A172 (cell line): ENCODE data around the gene TSPAN9. TPM values are rescaled to one million over a fixed set of nuclear protein-coding genes. Genes with fewer than 3 reads are reported as not detected.
A peak's percentile ranks its signal among the peaks of the same experiment; 100 is the strongest.
"Not testable (repeated sequence)": the region's sequence is repeated elsewhere in the genome, so short reads cannot be mapped to it uniquely, and the experiment has no call there.

Source experiments
- DNase-seq: peaks from one replicate; pipeline ENCODE4 v3.0.0-alpha.2; 2015; ENCODE audit warnings: low spot score
- total RNA-seq: library from RNA; depleted of rRNA; stranded (reverse); fragments of >200 nt; shearing (Covaris generic); gene quantifications from 2 replicates; pipeline ENCODE4 v1.2.3, GENCODE V29; 2014

The TSPAN9 gene
- total RNA-seq, 1 experiment from 2014 or later, result 7.0 TPM

DNA sequence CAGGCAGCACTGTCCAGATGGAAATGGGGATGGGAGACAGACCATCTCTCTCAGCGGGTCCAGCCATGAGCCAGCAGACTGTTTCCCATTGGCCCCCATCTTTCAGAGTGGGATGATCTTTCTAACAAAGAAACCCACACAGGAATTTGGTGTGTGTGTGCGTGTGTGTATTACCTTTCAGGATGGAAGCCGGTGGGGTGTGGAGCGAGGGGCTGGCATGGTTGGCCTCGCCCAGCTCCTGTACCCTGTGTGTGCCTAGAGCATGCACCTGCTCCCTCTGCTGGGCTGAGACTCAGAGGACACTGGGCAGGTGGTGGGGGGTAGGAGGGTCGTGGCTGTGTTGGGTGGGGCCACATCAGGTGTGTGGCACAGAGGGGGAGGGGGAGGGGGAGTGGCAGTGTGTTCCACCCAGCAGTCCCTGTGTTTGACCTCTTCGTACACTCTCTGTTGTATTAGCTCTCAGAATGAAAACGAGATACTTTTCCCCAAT is 33.0 kb upstream of the TSPAN9 start:
- no peak for DNase-seq

DNA sequence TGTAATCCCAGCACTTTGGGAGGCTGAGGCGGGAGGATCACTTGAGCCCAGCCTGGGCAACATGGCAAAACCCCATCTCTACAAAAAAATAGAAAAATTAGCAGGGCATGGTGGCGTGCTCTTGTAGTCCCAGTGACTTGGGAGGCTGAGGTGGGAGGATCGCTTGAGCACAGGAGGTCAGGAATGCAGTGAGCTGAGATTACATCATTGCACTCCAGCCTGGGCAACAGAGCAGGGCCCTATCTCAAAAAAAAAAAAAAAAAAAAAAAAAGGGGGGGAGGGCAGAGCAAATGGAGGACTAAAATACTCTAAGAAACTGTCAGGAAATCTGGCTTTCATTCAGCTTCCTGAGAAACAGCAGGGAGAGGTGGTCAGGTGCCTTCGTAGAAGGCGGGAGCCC is 31.7 kb upstream of the TSPAN9 start:
- no peak for DNase-seq

DNA sequence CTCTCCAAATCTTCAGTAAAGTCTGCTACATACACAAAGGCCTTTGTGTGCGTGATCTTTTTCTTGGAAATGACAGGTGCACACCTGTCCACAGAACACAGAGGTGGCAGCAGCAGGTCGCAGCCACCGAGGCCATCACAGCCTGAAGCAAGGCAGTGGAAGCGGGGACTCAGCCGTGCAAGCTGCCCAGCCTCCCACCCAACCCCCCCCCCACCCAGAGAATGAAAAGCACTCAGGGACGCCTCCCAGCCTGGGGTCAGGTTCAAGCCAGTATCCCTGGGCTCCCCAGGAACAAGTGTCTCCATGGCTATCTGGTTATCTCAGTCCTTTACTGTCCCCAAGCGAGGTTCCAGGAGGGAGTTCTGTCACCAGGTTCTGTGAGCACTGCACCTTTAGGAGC is 31.2 kb upstream of the TSPAN9 start:
- no peak for DNase-seq

DNA sequence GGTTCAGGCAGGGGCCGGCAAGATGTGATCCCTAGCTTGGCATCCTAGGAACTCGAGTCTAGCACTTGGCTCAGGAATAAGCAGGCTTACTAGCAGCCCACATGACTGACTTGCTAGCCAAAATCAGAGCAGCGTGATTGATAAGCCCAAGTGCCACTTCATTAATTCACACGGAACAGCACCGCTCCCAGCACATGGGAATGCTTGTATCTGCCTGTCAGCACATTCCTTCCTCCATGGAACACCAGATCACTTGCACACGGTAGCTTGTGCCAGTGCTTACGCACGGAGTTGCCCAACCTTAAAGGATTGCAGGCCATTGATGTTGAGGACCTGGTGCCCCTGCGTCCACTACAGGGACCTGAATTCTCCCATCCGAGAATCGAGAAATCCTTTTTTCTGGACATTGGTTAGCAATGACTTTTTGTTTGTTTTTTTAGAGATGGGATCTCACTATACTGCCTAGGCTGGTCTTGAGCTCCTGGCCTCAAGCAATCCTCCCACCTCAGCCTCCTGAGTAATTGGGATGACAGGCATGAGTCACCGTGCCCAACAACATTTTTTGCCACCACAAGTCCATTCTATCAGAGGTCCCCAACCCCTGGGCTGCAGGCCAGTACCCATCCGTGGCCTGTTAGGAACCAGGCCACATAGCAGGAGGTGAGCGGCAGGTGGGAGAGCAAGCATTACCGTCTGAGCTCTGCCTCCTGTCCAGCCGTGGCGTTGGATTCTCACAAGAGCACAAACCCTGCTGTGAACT is 30.6 kb upstream of the TSPAN9 start:
- DNase-seq, result peak; percentile 26

DNA sequence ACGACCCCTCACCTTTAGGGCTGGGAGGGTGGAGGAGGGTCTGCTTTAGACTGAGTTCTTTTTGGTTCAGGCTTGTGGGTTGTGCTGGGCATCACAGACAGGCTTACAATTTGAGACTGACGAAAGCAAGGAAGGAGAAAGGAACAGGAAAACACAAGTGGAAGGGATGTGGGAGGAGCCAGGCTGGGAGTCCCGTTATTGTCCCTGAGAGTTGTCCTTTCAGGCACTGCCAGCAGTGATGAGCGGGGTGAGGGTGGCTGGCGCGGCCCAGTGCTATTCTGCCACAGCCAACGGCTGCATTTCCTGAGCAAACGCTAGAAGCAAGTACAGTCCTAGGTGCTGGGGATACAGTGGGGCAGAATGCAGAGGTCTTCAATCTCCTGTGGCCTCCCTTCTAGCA is 29.2 kb upstream of the TSPAN9 start:
- DNase-seq, result no peak

DNA sequence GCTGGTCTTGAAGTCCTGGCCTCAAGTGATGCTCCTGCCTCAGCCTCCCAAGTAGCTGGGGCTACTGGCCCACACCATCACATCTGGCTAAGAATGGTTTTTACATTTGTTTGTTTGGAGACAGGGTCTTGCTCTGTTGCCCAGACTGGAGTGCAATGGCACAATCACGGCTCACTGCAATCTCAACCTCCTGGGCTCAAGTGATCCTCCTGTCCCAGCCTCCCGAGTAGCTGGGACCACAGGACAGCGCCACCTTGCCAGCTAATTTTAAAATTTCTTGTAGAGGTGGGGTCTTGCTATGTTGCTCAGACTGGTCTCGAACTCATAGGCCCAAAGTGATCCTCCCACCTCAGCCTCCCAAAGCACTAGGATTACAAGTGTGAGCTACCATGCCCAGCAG is 28.6 kb upstream of the TSPAN9 start:
- DNase-seq, result no peak

DNA sequence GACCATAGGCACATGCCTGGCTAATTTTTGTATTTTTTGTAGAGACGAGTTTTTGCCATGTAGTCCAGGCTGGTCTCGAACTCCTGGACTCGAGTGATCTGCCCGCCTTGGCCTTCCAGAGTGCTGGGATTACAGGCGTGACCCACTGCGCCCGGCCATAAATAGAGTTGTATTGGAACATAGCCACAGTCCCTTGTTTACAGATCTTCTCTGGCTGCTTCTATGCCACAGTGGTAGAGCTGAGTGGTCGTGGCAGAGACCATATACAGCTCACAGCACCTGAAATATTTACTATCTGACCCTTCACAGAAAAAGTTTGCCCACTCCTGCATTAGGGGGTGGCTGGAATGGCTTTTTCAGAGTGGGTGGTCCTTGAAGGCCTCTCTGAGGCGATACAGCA is 28.0 kb upstream of the TSPAN9 start:
- no peak for DNase-seq

DNA sequence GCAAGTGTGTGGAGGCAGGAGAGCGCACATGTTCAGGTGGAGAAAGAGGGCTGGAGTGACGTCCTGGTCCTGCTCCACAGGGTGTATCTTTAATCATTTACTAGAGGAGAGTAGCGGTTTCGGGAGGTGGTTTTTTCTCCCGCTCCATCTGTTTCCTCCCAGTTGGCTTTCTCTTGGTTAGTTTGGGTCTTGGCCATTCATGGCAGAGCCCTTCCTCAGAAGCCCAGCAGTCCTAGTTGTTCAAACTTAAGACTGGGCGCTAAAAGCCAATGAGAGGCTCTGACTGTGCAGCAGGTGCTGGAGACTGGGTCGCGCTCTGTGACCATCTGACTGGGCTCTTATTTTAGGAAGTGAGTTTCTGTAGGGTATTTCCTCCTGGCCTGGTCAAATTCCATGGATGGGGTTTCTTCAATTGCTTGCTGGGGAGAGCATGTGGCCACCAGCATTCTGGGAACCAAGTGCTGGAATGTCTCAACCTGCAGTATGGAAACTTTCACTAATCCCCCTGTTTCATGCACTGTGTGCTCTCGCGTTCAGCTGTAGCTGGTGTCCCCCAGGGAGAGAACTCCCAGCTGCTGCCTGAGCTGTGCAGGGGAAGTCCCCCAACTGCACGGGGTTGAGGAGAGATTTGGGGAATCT is 27.4 kb upstream of the TSPAN9 start:
- no peak for DNase-seq

DNA sequence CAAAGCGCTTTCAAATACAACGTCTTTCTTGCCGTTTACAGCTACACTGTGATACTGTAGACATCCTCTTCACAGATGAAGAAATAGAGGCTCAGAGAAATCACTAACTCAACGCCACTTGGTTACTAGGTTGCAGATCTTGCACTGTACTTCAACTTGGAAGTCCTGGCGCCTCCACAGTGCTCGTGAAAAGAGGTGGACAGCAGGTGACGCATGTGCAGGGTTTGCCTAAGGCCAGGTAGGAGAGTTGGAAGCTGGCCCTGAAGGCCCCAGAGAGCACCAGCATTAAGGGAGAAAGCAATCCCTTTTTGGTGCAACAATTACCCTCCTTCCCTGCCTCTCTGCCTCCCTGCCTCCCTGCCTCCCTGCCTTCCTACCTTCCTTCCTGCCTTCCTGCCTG is 22.8 kb upstream of the TSPAN9 start:
- no peak for DNase-seq

DNA sequence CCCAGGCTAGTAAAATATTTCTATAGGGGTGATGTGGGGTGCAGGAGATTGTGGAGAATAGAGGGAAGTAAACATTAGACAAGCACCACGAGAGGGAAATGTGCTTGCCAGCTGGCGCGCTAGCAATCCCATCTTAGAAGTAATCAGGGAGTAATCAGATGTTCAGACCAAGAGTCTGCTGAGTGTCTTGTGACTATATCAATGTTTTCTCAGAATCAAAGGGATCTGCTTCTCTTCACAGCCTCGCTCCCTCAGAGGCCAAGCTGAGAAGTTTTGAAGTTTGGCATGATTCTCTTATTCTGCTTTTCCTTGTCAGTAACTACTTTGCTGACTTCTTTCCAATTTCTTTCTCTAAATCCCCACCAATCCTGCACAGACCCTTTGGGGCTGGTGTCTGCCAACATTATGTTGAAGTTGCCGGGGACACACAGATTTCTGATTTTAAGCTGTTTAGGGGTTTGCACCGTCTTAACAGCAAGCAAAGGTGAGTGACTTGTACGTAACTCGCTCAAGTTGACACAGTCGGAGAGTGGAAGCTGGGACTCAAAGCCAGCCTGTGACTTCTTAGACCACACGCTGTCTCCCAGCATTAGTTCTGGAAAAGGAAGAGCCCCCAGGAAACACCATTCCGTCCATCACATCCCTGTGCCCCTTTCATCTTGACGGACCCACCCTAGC is 22.0 kb upstream of the TSPAN9 start:
- DNase-seq, result no peak

DNA sequence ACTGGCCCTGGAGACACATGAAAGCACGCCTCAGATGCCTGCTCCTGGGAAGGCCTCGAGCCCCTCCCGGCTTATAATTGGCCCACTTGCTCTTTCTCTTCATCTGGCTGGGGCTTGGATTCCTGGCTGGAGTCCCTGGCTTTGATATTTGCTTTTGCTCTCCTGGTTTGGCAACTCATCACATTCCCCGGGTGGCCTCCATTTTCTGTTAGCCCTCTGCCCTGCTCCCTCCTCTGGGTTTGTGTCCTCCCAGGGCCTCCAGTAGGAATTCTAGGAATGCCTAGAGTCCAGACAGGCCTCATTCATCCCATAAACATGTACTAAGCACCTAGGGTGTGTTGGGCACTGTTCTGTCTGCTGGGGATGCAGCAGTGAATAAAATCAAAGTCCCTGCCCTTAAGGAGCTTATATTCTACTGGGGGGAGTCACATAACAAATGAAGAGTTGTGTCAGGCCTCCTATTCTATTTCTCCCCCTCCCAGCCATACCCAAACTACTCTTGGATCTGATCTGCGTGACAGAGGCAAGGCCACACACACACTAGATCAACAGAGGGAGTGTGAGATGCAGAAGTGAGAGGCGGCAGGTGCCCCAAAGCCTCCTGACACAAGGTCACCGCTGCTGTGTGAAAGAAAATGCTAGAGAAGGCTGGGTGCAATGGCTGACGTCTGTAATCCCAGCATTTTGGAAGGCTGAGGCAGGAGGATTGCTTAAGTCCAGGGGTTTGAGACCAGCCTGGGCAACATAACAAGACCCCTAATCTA is 21.3 kb upstream of the TSPAN9 start:
- DNase-seq, result no peak

DNA sequence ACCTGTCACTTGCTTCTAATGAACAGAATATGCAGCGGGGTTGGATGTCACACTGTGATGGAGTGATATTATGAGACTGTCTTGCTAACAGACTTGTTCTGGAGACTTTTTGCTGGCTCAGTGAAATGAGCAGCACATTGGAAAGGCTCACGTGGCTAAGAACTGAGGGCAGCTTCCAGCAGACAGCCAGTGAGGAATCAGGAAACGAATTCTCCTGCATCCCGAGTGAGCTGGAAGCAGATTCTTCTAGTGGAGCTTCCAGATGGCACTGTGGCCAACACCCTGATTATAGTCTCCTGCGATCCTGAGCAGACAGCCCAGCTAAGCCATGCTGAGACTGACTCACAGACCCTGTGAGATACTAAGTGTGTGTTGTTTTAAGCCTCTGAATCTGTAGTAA is 16.1 kb upstream of the TSPAN9 start:
- DNase-seq, result peak; percentile 25

DNA sequence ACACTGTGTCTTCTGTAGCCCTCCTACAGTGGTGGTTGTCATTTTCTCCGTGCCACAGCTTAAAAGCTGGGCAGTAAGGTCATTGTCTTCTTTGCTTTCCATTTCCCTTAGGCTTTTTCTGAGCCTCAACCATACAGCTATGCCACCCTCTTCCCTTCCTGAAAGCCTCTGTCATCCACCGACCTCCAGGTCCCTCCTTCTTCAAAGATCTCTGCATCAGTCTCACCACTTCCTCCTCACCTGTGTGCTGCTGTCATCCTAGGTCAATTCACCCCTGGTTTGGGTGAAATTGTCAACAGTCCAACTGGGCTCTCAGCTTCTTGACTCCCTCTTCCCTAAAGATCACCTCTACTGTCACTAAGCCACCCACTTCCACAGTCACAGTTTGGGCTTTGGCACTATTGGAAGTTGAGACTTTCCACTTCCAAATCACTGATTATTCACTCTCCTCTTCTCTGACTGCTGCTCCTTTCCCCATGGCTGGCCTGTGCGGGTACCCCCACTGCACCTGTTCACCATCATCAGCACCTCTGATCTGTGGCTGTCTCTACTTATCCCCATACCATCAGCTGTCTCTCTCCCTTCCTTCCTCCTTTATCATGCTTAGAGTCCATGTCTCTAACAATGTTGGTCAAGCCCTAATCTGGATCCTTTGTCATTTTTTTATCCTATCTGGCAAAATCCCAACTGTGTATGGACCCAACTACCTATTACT is 15.5 kb upstream of the TSPAN9 start:
- no peak for DNase-seq

DNA sequence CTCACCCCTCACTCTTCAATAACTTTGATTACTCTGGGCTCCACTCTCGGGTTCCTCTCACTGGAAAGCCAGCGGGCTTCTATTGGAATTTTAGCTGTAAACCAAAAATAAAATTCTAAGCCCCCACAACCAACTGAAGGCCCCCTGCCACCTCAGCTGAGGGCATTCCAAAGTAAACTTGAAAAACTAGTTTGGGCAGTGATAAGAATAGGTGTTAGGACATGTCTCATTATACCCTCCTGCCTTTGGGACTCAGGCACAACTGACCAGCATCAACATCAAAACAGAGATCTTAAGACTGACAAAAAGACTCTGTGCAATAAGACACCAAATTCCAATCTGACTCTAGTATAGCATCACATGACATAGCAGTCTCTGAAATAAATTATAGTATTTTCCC is 11.9 kb upstream of the TSPAN9 start:
- no peak for DNase-seq

DNA sequence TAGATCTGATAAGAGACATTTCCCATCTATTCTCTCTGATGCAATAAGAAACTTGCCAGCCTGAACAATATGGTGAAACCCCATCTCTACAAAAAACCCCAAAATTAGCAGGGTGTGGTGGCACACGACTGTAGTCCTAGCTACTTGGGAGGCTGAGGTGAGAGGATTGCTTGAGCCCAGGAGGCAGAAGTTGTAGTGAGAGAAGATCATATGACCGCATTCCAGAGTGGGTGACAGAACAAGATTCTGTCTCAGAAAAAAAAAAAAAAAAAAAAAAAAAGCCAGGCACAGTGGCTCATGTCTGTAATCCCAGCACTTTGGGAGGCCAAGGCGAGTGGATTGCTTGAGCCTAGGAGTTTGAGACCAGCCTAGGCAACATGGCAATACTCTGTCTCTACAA is 11.3 kb upstream of the TSPAN9 start:
- DNase-seq, result not testable (repeated sequence)

DNA sequence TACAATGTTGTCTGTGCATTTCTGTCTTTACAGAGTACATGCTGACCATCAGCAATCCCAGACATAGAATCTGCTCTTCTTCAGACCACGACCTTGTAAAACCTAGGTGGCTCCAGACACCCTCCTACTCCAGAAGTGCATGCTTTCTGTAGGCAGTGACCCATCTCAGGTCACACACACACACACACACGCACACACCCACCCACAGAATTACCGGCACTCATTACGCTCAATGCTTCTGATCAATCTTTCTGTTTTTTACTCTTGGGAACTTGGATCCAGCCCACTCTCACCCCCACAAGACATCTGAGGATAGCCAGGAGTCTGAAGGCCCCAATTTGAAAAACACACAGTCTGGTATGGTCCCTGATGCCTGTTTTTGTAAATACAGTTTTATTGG is 7.5 kb upstream of the TSPAN9 start:
- no peak for DNase-seq

DNA sequence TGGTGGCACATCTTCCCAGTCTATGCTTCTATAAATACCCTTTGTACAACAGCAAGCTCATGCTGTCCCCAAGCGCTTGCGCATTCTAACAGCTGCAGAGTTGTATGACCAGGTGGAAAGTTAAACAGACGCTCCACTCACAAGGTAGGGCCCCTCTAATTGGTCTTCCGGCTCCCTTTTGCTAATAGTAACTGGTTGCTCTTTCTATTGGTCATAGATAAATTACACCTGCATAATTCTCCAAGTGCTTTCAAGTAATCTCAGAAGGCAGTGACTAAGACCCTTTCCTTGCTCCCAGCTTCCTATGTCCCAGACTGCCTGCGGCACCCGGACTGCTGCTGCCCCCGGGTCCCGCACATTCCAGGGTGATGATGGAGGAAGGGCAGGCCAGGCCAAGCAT is 6.1 kb upstream of the TSPAN9 start:
- no peak for DNase-seq

DNA sequence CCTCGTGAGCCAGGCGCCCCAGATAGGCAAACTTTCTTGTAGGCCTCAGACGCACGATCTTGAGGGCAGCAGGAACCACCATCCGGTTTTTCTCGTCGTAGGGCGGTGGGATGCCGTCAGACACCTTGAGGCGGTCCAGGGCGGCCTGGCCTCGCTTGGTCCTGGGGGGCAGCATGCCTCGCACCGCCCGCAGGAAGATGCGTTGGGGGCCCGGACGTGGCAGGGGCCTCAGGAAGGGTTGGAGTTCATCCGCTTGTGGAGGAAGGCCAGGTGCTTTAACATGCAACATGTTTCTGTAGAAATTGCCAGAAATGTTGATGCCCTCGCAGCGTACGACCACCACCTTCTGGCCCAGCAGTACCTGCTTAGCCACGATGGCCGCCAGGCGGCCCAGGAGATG is 5.5 kb upstream of the TSPAN9 start:
- DNase-seq, result no peak

DNA sequence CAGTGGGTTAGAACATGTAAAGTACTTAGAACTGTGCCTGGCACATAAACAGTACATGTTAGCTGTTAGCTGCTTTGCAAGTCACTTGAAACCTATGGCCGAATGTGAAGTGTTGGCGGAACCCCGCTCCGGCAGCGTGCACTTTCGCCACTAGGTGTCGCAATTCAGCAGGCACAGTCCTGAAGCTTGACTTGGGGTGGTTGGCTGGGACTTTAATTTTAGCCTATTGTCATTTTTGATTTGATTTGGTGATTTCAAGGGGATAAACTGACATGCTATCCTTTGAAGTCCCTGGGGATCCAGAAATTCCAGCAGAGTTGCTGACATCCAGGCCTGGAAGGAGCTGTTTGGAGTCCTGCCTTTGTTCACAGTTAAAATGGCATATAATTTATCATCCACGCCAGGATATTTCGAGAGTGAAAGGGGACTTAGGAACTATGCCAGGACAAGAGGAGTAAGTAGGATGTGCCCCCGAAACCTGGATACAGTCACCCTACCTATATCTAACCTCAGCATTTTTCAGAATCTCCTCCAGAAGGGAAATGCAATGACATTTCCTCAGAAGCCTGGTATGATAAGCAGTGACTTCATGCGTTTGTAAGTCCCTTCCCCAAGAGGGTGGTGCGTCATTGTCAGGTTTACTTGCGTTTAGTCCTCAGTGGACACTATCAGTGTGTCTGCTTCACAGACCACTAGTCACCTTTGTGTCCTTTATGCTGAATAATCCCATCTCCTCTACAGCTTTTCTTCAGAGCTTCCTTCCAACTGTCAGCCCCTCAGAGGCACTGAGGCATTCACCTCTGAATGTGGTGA is 3.5 kb upstream of the TSPAN9 start:
- peak; percentile 47 for DNase-seq

DNA sequence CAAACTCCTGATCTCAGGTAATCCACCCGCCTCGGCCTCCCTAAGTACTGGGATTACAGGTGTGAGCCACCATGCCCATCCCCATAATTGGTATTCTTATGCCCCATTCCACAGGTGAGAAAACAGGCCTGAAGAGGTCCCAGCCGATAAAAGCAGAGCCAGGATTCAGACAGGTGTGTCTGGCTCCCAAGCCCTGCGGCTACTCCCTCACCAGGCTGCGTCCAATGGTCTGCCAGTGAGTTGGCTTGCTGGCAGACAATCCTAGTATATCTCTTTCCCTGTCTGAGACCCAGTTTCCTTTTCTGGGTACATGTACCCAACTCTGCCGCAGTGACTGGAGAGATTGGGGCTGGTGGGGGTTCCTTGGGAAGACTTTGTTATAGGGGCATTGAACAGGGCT is 1.9 kb upstream of the TSPAN9 start:
- no peak for DNase-seq
